H9 (cell line): Measurements from ENCODE around the gene ERC2. TPM values are rescaled to one million over a fixed set of nuclear protein-coding genes. Genes with fewer than 3 reads are reported as not detected.
A peak's percentile ranks its signal among the peaks of the same experiment; 100 is the strongest.

ENCODE experiments used
- DNase-seq: peaks from one replicate; pipeline ENCODE4 v3.0.0-alpha.2; 2017
- H2AFZ ChIP-seq: one replicate; pipeline ENCODE4 v1.6.1; 2013; ENCODE audit warnings: mild to moderate bottlenecking, low read length, control low read depth, moderate library complexity
- H2AK5ac ChIP-seq: 2 replicates; pipeline ENCODE4 v1.6.1; 2013; ENCODE audit warnings: low read length, control low read depth, mixed read lengths; ENCODE audit not compliant: insufficient read length
- H2BK120ac ChIP-seq: one replicate; pipeline ENCODE4 v1.6.1; 2013; ENCODE audit warnings: low read depth, mild to moderate bottlenecking, low read length, control low read depth, inconsistent platforms; ENCODE audit not compliant: poor library complexity, severe bottlenecking
- H2BK12ac ChIP-seq: 2 replicates; pipeline ENCODE4 v1.6.1; 2013; ENCODE audit warnings: low read length, control low read depth, mixed read lengths, low read depth; ENCODE audit not compliant: insufficient read length
- H2BK15ac ChIP-seq: 2 replicates; pipeline ENCODE4 v1.6.1; 2013; ENCODE audit warnings: low read depth, low read length, control low read depth
- H2BK20ac ChIP-seq: one replicate; pipeline ENCODE4 v1.6.1; 2013; ENCODE audit warnings: low read depth, mild to moderate bottlenecking, low read length, control low read depth, inconsistent platforms; ENCODE audit not compliant: poor library complexity, severe bottlenecking
- H2BK5ac ChIP-seq: 2 replicates; pipeline ENCODE4 v1.6.1; 2013; ENCODE audit warnings: low read length, control low read depth, mixed read lengths; ENCODE audit not compliant: insufficient read length
- H3K14ac ChIP-seq: 2 replicates; pipeline ENCODE4 v1.6.1; 2013; ENCODE audit warnings: low read length, control low read depth; ENCODE audit not compliant: insufficient read depth
- H3K18ac ChIP-seq: 2 replicates; pipeline ENCODE4 v1.6.1; 2013; ENCODE audit warnings: low read depth, mild to moderate bottlenecking, mixed read lengths, low read length, control low read depth; ENCODE audit not compliant: insufficient read length
- H3K23ac ChIP-seq: 2 replicates; pipeline ENCODE4 v1.6.1; 2013; ENCODE audit warnings: low read length, control low read depth, mixed read lengths, low read depth; ENCODE audit not compliant: insufficient read length
- H3K23me2 ChIP-seq: 2 replicates; pipeline ENCODE4 v1.6.1; 2013; ENCODE audit warnings: low read depth, mild to moderate bottlenecking, mixed read lengths, low read length, control low read depth; ENCODE audit not compliant: insufficient read length, poor library complexity, severe bottlenecking
- H3K27ac ChIP-seq: 2 replicates; pipeline ENCODE4 v1.5.1; 2013; ENCODE audit warnings: low read length, control low read depth, mixed read lengths, low read depth; ENCODE audit not compliant: insufficient read length
- H3K27me3 ChIP-seq: 2 replicates; pipeline ENCODE4 v1.6.1; 2013; ENCODE audit warnings: low read length, control low read depth, inconsistent platforms; ENCODE audit not compliant: insufficient read depth
- H3K4ac ChIP-seq: 2 replicates; pipeline ENCODE4 v1.6.1; 2013; ENCODE audit warnings: low read depth, mild to moderate bottlenecking, control low read depth, inconsistent platforms, low read length, moderate library complexity
- H3K4me1 ChIP-seq: 2 replicates; pipeline ENCODE4 v1.6.1; 2013; ENCODE audit warnings: low read length, control low read depth, inconsistent platforms; ENCODE audit not compliant: insufficient read depth
- H3K4me2 ChIP-seq: 2 replicates; pipeline ENCODE4 v1.6.1; 2013; ENCODE audit warnings: low read length, control low read depth, mixed read lengths; ENCODE audit not compliant: insufficient read length, insufficient read depth
- H3K56ac ChIP-seq: 2 replicates; pipeline ENCODE4 v1.6.1; 2013; ENCODE audit warnings: low read depth, mild to moderate bottlenecking, mixed read lengths, low read length, control low read depth; ENCODE audit not compliant: insufficient read length
- H3K79me1 ChIP-seq: 2 replicates; pipeline ENCODE4 v1.6.1; 2013; ENCODE audit warnings: low read depth, mild to moderate bottlenecking, moderate library complexity, low read length, control low read depth, inconsistent platforms; ENCODE audit not compliant: insufficient read depth, poor library complexity, severe bottlenecking
- H3K79me2 ChIP-seq: 2 replicates; pipeline ENCODE4 v1.6.1; 2013; ENCODE audit warnings: low read length, control low read depth, inconsistent platforms; ENCODE audit not compliant: insufficient read depth
- H3K9ac ChIP-seq: 2 replicates; pipeline ENCODE4 v1.6.1; 2013; ENCODE audit warnings: low read length, control low read depth, mixed read lengths; ENCODE audit not compliant: insufficient read length; ENCODE audit errors: extremely low read depth
- H3K9me3 ChIP-seq: one replicate; pipeline ENCODE4 v1.6.1; 2013; ENCODE audit warnings: low read depth, low read length, inconsistent platforms; ENCODE audit not compliant: control insufficient read depth
- H3T11ph ChIP-seq: one replicate; pipeline ENCODE4 v1.6.1; 2013; ENCODE audit warnings: mild to moderate bottlenecking, low read length, control low read depth, inconsistent platforms
- H4K20me1 ChIP-seq: one replicate; pipeline ENCODE4 v1.6.1; 2013; ENCODE audit not compliant: control insufficient read depth, insufficient read length, insufficient read depth
- H4K5ac ChIP-seq: 2 replicates; pipeline ENCODE4 v1.6.1; 2013; ENCODE audit warnings: low read depth, mild to moderate bottlenecking, mixed read lengths, low read length, control low read depth; ENCODE audit not compliant: insufficient read length
- H4K8ac ChIP-seq: replicated peaks from 2 replicates; pipeline ENCODE4 v1.6.1; 2013; ENCODE audit warnings: low read length, control low read depth, mixed read lengths, low read depth; ENCODE audit not compliant: insufficient read length
- H4K91ac ChIP-seq: 2 replicates; pipeline ENCODE4 v1.6.1; 2013; ENCODE audit warnings: low read depth, mild to moderate bottlenecking, moderate library complexity, mixed read lengths, low read length, control low read depth; ENCODE audit not compliant: insufficient read length
- H3K27ac Mint-ChIP-seq, 3 experiments: 2 replicates in 2 of 3; 3 replicates in 1 of 3; pipeline ENCODE4 v1.8.0; 2020 to 2021; ENCODE audit warnings: mixed read lengths in 3 of 3, mild to moderate bottlenecking in 1 of 3, moderate library complexity in 1 of 3
- H3K27me3 Mint-ChIP-seq: 2 replicates; pipeline ENCODE4 v1.8.0; 2021; ENCODE audit warnings: low read depth, mild to moderate bottlenecking, moderate library complexity, mixed read lengths
- H3K36me3 Mint-ChIP-seq, 3 experiments: 2 replicates in 2 of 3; 3 replicates in 1 of 3; pipeline ENCODE4 v1.8.0; 2020 to 2021; ENCODE audit warnings: low read depth in 3 of 3, mixed read lengths in 3 of 3; ENCODE audit not compliant: insufficient read depth in 1 of 3
- H3K4me1 Mint-ChIP-seq, 2 experiments: 2 replicates each; pipeline ENCODE4 v1.8.0; 2020; ENCODE audit warnings: mixed read lengths in 2 of 2
- H3K4me3 Mint-ChIP-seq, 2 experiments: 2 replicates in 1 of 2; 3 replicates in 1 of 2; pipeline ENCODE4 v1.8.0; 2020 to 2021; ENCODE audit warnings: mild to moderate bottlenecking in 2 of 2, mixed read lengths in 2 of 2, moderate library complexity in 1 of 2
- H3K9me3 Mint-ChIP-seq, 2 experiments: 2 replicates in 1 of 2; 3 replicates in 1 of 2; pipeline ENCODE4 v1.8.0; 2020; ENCODE audit warnings: mild to moderate bottlenecking in 2 of 2, mixed read lengths in 2 of 2, moderate library complexity in 1 of 2
- WGBS: extraction: QIAGEN DNeasy Blood & Tissue Kit; methylation state at CpG from one replicate; pipeline ENCODE4 v1.1.7; 2013; ENCODE audit warnings: missing lambda C conversion rate, low lambda C conversion rate, mixed read lengths; ENCODE audit not compliant: insufficient read length; ENCODE audit errors: extremely low coverage; 5-methylcytosine and 5-hydroxymethylcytosine counted together
- total RNA-seq: library from RNA; stranded (reverse); gene quantifications from 2 replicates; pipeline ENCODE4 v1.2.1, GENCODE V29; 2021
- TF ChIP-seq, protein P1 (sequence below): fragments of 200-600 bp; sonication (generic); conservative IDR thresholded peaks from 3 replicates; pipeline ENCODE4 v1.8.0; 2021; ENCODE audit warnings: antibody characterized with exemption, mild to moderate bottlenecking

ERC2 gene
- total RNA-seq, 1 experiment from 2014 or later, result 15.4 TPM

DNA sequence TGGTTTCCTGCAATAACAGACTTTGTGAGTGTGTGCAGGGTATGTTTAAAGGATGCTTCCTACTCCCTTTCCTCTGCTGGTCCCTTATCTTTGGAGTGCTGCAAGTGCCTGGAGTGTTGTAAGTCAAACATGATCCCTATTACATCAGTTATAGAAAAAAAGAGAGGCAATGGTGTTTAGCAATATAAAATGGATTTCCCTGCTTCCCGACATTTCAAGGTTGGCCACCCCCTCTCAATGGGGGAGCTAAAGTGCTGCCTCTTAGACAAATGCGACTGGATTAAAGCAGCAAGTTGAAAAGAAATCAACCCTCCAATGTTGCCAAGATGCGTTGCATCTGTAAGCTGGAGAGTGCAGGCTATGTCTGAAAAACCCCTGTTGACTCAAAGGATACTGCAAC lies 778.1 kb downstream of the ERC2 start:
- Histone ChIP-seq H2BK20ac (no peak overlapping the region), H3K14ac (no peak overlapping the region), H2AK5ac (no peak overlapping the region), H3T11ph (no peak overlapping the region), H3K27ac (no peak overlapping the region), H3K79me2 (no peaks in the 10 kb centered on the region), H3K27me3 (no peaks in the 10 kb centered on the region), H4K5ac (no peak overlapping the region), H2BK12ac (no peak overlapping the region), H3K4me1 (peaks cover 12% of the 10 kb centered on the region), H2BK120ac (no peak overlapping the region), H2BK15ac (no peak overlapping the region), H3K4ac (no peak overlapping the region), H4K8ac (no peak overlapping the region), H4K91ac (no peak overlapping the region), H3K23me2 (no peaks in the 10 kb centered on the region), H4K20me1 (no peaks in the 10 kb centered on the region), H3K23ac (no peak overlapping the region), H3K4me2 (peak overlapping the region; percentile 2), H2BK5ac (no peak overlapping the region), H3K56ac (no peak overlapping the region), H3K9ac (no peak overlapping the region), H3K79me1 (no peaks in the 10 kb centered on the region), H3K9me3 (no peaks in the 10 kb centered on the region), H3K18ac (no peak overlapping the region), H2AFZ (no peak overlapping the region)
- no peaks in the 10 kb centered on the region; a peak in 1 of 7 replicates for H3K36me3 Mint-ChIP-seq
- no peaks in the 10 kb centered on the region for H3K27me3 Mint-ChIP-seq
- no peak for DNase-seq
- H3K9me3 Mint-ChIP-seq, result no peaks in the 10 kb centered on the region
- H3K4me3 Mint-ChIP-seq, result peak overlapping the region in 1 of 2 experiments; percentile 3; a peak in 1 of 5 replicates
- H3K4me1 Mint-ChIP-seq, result peaks cover 52 to 62% of the 10 kb centered on the region in 2 experiments
- peak overlapping the region in 1 of 3 experiments; percentile 96; a peak in 3 of 7 replicates for H3K27ac Mint-ChIP-seq
- TF ChIP-seq, protein P1, sequence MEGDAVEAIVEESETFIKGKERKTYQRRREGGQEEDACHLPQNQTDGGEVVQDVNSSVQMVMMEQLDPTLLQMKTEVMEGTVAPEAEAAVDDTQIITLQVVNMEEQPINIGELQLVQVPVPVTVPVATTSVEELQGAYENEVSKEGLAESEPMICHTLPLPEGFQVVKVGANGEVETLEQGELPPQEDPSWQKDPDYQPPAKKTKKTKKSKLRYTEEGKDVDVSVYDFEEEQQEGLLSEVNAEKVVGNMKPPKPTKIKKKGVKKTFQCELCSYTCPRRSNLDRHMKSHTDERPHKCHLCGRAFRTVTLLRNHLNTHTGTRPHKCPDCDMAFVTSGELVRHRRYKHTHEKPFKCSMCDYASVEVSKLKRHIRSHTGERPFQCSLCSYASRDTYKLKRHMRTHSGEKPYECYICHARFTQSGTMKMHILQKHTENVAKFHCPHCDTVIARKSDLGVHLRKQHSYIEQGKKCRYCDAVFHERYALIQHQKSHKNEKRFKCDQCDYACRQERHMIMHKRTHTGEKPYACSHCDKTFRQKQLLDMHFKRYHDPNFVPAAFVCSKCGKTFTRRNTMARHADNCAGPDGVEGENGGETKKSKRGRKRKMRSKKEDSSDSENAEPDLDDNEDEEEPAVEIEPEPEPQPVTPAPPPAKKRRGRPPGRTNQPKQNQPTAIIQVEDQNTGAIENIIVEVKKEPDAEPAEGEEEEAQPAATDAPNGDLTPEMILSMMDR, result no peak
- WGBS, result no CpG with 5 or more reads among the region's 3 CpGs
